Smooth muscle cell (in vitro differentiated cells): ENCODE results near the gene TELO2. TPM values are rescaled to one million over a fixed set of nuclear protein-coding genes. Genes with fewer than 3 reads are reported as not detected.

Experiments used
- DNase-seq: peaks from one replicate; lab custom pipeline; 2025; ENCODE audit not compliant: unreplicated experiment; lab: John Stamatoyannopoulos, UW
- H2AFZ ChIP-seq: fragments of 200-600 bp; sonication (generic); 2 replicates; pipeline ENCODE4 v1.6.0; 2016; ENCODE audit warnings: antibody characterized with exemption, low read depth, mild to moderate bottlenecking
- H3F3A ChIP-seq: fragments of 200-600 bp; sonication (generic); 2 replicates; pipeline ENCODE4 v1.6.0; 2017; ENCODE audit warnings: antibody characterized with exemption, low read depth
- H3K27ac ChIP-seq: fragments of 200-600 bp; sonication (generic); 2 replicates; pipeline ENCODE4 v1.5.1; 2016; ENCODE audit warnings: low read depth, mild to moderate bottlenecking
- H3K27me3 ChIP-seq: fragments of 200-600 bp; sonication (generic); 2 replicates; pipeline ENCODE4 v1.6.1; 2016; ENCODE audit warnings: low read depth, mild to moderate bottlenecking
- H3K36me3 ChIP-seq: fragments of 200-600 bp; sonication (generic); 2 replicates; pipeline ENCODE4 v1.5.1; 2016; ENCODE audit warnings: low read depth
- H3K4me1 ChIP-seq: fragments of 200-600 bp; sonication (generic); 2 replicates; pipeline ENCODE4 v1.5.1; 2016; ENCODE audit warnings: low read depth
- H3K4me2 ChIP-seq: fragments of 200-600 bp; sonication (generic); 2 replicates; pipeline ENCODE4 v1.6.0; 2016; ENCODE audit warnings: mild to moderate bottlenecking
- H3K4me3 ChIP-seq: fragments of 200-600 bp; sonication (generic); 2 replicates; pipeline ENCODE4 v1.5.1; 2016; ENCODE audit warnings: mild to moderate bottlenecking
- H3K79me2 ChIP-seq: fragments of 200-600 bp; sonication (generic); 2 replicates; pipeline ENCODE4 v1.6.0; 2016; ENCODE audit warnings: low read depth, mild to moderate bottlenecking
- H3K9ac ChIP-seq: fragments of 200-600 bp; sonication (generic); 2 replicates; pipeline ENCODE4 v1.6.0; 2016; ENCODE audit warnings: low read depth
- H3K9me3 ChIP-seq: fragments of 200-600 bp; sonication (generic); replicated peaks from 2 replicates; pipeline ENCODE4 v1.5.1; 2016; ENCODE audit warnings: low read depth
- H4K20me1 ChIP-seq: fragments of 200-600 bp; sonication (generic); 2 replicates; pipeline ENCODE4 v1.6.0; 2016; ENCODE audit warnings: low read depth
- WGBS: methylation state at CpG from one replicate; pipeline ENCODE4 v1.1.7; 2016; ENCODE audit warnings: low lambda C conversion rate; 5-methylcytosine and 5-hydroxymethylcytosine counted together
- polyA plus RNA-seq: library from polyadenylated mRNA; unstranded; fragments of >200 nt; fragmentation: Nextera tagmentation; extraction: Ambion mirVana; gene quantifications from 2 replicates; pipeline ENCODE4 v1.2.1, GENCODE V29; 2016
- total RNA-seq: library from RNA; depleted of rRNA; stranded (reverse); fragments of >200 nt; gene quantifications from 2 replicates; pipeline ENCODE4 v1.2.3, GENCODE V29; 2014
- TF ChIP-seq, protein P1 (sequence below): fragments of 200-600 bp; sonication (generic); IDR thresholded peaks from 2 replicates; pipeline ENCODE4 v1.5.1; 2017; ENCODE audit warnings: borderline replicate concordance, mild to moderate bottlenecking, antibody characterized with exemption; ENCODE audit not compliant: insufficient read depth, poor library complexity, severe bottlenecking

Gene TELO2
- total and polyA plus RNA-seq, 2 experiments from 2014 or later = 6.5 to 22.9 TPM

- Histone ChIP-seq H3K27me3 (no peaks in the 10 kb centered on the region), H3K4me3 (no peak overlapping the region), H3K79me2 (no peaks in the 10 kb centered on the region), H3K9me3 (no peaks in the 10 kb centered on the region), H3K27ac (no peak overlapping the region), H3K36me3 (no peaks in the 10 kb centered on the region), H3K4me2 (no peak overlapping the region), H4K20me1 (no peaks in the 10 kb centered on the region), H2AFZ (no peak overlapping the region), H3K9ac (no peak overlapping the region), H3K4me1 (no peaks in the 10 kb centered on the region), H3F3A (no peaks in the 10 kb centered on the region)
- WGBS = 98% methylated on average over 39 of the region's 42 CpGs
- TF ChIP-seq, protein P1, sequence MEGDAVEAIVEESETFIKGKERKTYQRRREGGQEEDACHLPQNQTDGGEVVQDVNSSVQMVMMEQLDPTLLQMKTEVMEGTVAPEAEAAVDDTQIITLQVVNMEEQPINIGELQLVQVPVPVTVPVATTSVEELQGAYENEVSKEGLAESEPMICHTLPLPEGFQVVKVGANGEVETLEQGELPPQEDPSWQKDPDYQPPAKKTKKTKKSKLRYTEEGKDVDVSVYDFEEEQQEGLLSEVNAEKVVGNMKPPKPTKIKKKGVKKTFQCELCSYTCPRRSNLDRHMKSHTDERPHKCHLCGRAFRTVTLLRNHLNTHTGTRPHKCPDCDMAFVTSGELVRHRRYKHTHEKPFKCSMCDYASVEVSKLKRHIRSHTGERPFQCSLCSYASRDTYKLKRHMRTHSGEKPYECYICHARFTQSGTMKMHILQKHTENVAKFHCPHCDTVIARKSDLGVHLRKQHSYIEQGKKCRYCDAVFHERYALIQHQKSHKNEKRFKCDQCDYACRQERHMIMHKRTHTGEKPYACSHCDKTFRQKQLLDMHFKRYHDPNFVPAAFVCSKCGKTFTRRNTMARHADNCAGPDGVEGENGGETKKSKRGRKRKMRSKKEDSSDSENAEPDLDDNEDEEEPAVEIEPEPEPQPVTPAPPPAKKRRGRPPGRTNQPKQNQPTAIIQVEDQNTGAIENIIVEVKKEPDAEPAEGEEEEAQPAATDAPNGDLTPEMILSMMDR = no peak
- DNase-seq = no peak
Observed at GRCh38 chr16:1502092-1503004, 9.2 kb downstream of the TELO2 start.

- no peaks in the 10 kb centered on the region for H3K79me2 ChIP-seq
- no peaks in the 10 kb centered on the region for H3K4me1 ChIP-seq
- H3F3A ChIP-seq = no peaks in the 10 kb centered on the region
- H2AFZ ChIP-seq = no peak overlapping the region
- no peaks in the 10 kb centered on the region for H4K20me1 ChIP-seq
- H3K27me3 ChIP-seq = no peaks in the 10 kb centered on the region
- no peak overlapping the region for H3K9ac ChIP-seq
- no peaks in the 10 kb centered on the region for H3K9me3 ChIP-seq
- H3K27ac ChIP-seq = no peak overlapping the region
- 98% methylated on average over 37 of the region's 37 CpGs for WGBS
- H3K4me2 ChIP-seq = no peak overlapping the region
- TF ChIP-seq, protein P1 = no peak
- no peaks in the 10 kb centered on the region for H3K36me3 ChIP-seq
- H3K4me3 ChIP-seq = no peak overlapping the region
- DNase-seq = no peak
Observed at GRCh38 chr16:1503110-1503955, 10.2 kb downstream of the TELO2 start.

- Histone ChIP-seq H3K9me3 (no peaks in the 10 kb centered on the region), H3K4me1 (no peaks in the 10 kb centered on the region), H3K4me3 (no peak overlapping the region), H3K79me2 (no peaks in the 10 kb centered on the region), H3K9ac (no peak overlapping the region), H3K27me3 (no peaks in the 10 kb centered on the region), H4K20me1 (no peaks in the 10 kb centered on the region), H2AFZ (no peak overlapping the region), H3K4me2 (no peak overlapping the region), H3F3A (no peaks in the 10 kb centered on the region), H3K36me3 (no peaks in the 10 kb centered on the region), H3K27ac (no peak overlapping the region)
- no peak for DNase-seq
- WGBS = 96% methylated on average over 37 of the region's 37 CpGs
- TF ChIP-seq, protein P1 = no peak
Observed at GRCh38 chr16:1505073-1505844, 12.1 kb downstream of the TELO2 start.
